Measurements from ENCODE around the gene MUSK. TPM values are rescaled to one million over a fixed set of nuclear protein-coding genes. Genes with fewer than 3 reads are reported as not detected.

Gene MUSK
- total and polyA plus RNA-seq, 2 donors (not counting 3 experiments of a cell fraction or from before 2014, with no cell fraction given): 0.08 TPM; not detected in 1

- no peak overlapping the region for H2AFZ ChIP-seq (ENCODE audit: low read depth, low read length)
- no peaks in the 10 kb centered on the region for H3K79me2 ChIP-seq (ENCODE audit: control insufficient read depth, insufficient read depth, low read length)
- BruUV-seq (replicated peaks): no TSS peak
- TF ChIP-seq MAX (IDR thresholded peaks at IDR 0.05; ENCODE audit: insufficient read depth, insufficient read length) (no peak), EZH2 (IDR thresholded peaks at IDR 0.05; ENCODE audit: borderline replicate concordance, low read depth, low read length, severe bottlenecking) (no peak), POLR2AphosphoS5 (IDR thresholded peaks at IDR 0.05; ENCODE audit: insufficient read depth, low read depth, low read length) (peak; percentile 15), JUN (IDR thresholded peaks at IDR 0.05; ENCODE audit: borderline replicate concordance, insufficient read depth, insufficient read length, low read depth) (no peak), FOS (IDR thresholded peaks at IDR 0.05; ENCODE audit: borderline replicate concordance, insufficient read depth, low read length) (no peak), MYC (IDR thresholded peaks at IDR 0.05; ENCODE audit: low read depth, low read length) (no peak), POLR2A (IDR thresholded peaks at IDR 0.05; ENCODE audit: low read depth, low read length) (no peak), GATA2 (IDR thresholded peaks at IDR 0.05; ENCODE audit: insufficient read depth, insufficient read length, low read depth, low read length) (peak; percentile 25)
- H3K4me1 ChIP-seq (ENCODE audit: control insufficient read depth, extremely low read depth, insufficient read depth, low read length): peaks cover 61% of the 10 kb centered on the region
- dilution Hi-C loops (cut with MboI; ENCODE audit: extremely low pct_ligation_motif_present, low sequenced_read_pairs): no loop called here
- peak; percentile 42 for DNase-seq (ENCODE audit: low read depth, low spot score)
- no peak overlapping the region for H3K9ac ChIP-seq (replicated peaks; ENCODE audit: extremely low read depth, insufficient read depth, low read length)
- POLR2A ChIA-PET: no interaction called here
- CTCF ChIA-PET: no interaction called here
- H3K27ac ChIP-seq (ENCODE audit: insufficient read depth, low read depth, low read length): no peak overlapping the region
- peak; percentile 24 for FAIRE-seq
- no peaks in the 10 kb centered on the region for H3K27me3 ChIP-seq (ENCODE audit: control insufficient read depth in 2 of 2, insufficient read depth in 2 of 2, low read length in 2 of 2)
- no peak overlapping the region for H3K4me2 ChIP-seq (ENCODE audit: insufficient read depth, low read length)
- H4K20me1 ChIP-seq (replicated peaks; ENCODE audit: control insufficient read depth, extremely low read depth, insufficient read depth, low read length): no peaks in the 10 kb centered on the region
- intact Hi-C loops (cut with micrococcal nuclease): loop anchor here (5.0 kb wide), 1 partner anchor 96 kb away; no protein-coding TSS in a partner anchor
- H3K36me3 ChIP-seq (ENCODE audit: control insufficient read depth in 2 of 2, extremely low read depth in 1 of 2, insufficient read depth in 2 of 2, low read length in 2 of 2): no peaks in the 10 kb centered on the region
- H3K9me3 ChIP-seq (replicated peaks; ENCODE audit: control insufficient read depth, insufficient read depth, low read length): no peaks in the 10 kb centered on the region
- H3K4me3 ChIP-seq (replicated peaks in 1 of 3; ENCODE audit: insufficient read depth in 1 of 3, low read depth in 1 of 3, low read length in 3 of 3): no peak overlapping the region
- H3K9me1 ChIP-seq (replicated peaks; ENCODE audit: control insufficient read depth, extremely low read depth, insufficient read depth, low read length): no peaks in the 10 kb centered on the region
Measured at GRCh38 chr9:110748251-110748893, 79.8 kb downstream of the MUSK start.

GRCh38 chr9:110750272-110750671 lies 81.7 kb downstream of the MUSK start:
- dilution Hi-C loops (cut with MboI; ENCODE audit: extremely low pct_ligation_motif_present, low sequenced_read_pairs): no loop called here
- TF ChIP-seq EZH2 (IDR thresholded peaks at IDR 0.05; ENCODE audit: borderline replicate concordance, low read depth, low read length, severe bottlenecking): no peak
- TF ChIP-seq MAX (IDR thresholded peaks at IDR 0.05; ENCODE audit: insufficient read depth, insufficient read length): no peak
- no peak for TF ChIP-seq POLR2A (IDR thresholded peaks at IDR 0.05; ENCODE audit: low read depth, low read length)
- TF ChIP-seq MYC (IDR thresholded peaks at IDR 0.05; ENCODE audit: low read depth, low read length): no peak
- no peak for TF ChIP-seq FOS (IDR thresholded peaks at IDR 0.05; ENCODE audit: borderline replicate concordance, insufficient read depth, low read length)
- TF ChIP-seq CTCF (IDR thresholded peaks at IDR 0.05; ENCODE audit: extremely low read depth in 1 of 2, insufficient read depth in 1 of 2, low read depth in 1 of 2, low read length in 2 of 2): no peak
- TF ChIP-seq POLR2AphosphoS5 (IDR thresholded peaks at IDR 0.05; ENCODE audit: insufficient read depth, low read depth, low read length): no peak
- TF ChIP-seq GATA2 (IDR thresholded peaks at IDR 0.05; ENCODE audit: insufficient read depth, insufficient read length, low read depth, low read length): no peak
- no peak for TF ChIP-seq JUN (IDR thresholded peaks at IDR 0.05; ENCODE audit: borderline replicate concordance, insufficient read depth, insufficient read length, low read depth)
- H3K4me2 ChIP-seq (ENCODE audit: insufficient read depth, low read length): no peak overlapping the region

More at GRCh38 chr9:110750272-110750671, 81.7 kb downstream of the MUSK start:
- H3K4me1 ChIP-seq (ENCODE audit: control insufficient read depth, extremely low read depth, insufficient read depth, low read length): peaks cover 43% of the 10 kb centered on the region
- DNase-seq (ENCODE audit: low read depth, low spot score): no peak
- no peaks in the 10 kb centered on the region for H3K27me3 ChIP-seq (ENCODE audit: control insufficient read depth in 2 of 2, insufficient read depth in 2 of 2, low read length in 2 of 2)
- no peaks in the 10 kb centered on the region for H4K20me1 ChIP-seq (replicated peaks; ENCODE audit: control insufficient read depth, extremely low read depth, insufficient read depth, low read length)
- no peak overlapping the region for H2AFZ ChIP-seq (ENCODE audit: low read depth, low read length)
- no peak overlapping the region for H3K27ac ChIP-seq (ENCODE audit: insufficient read depth, low read depth, low read length)
- POLR2A ChIA-PET: no interaction called here
- FAIRE-seq: no peak
- H3K79me2 ChIP-seq (ENCODE audit: control insufficient read depth, insufficient read depth, low read length): no peaks in the 10 kb centered on the region
- H3K9me1 ChIP-seq (replicated peaks; ENCODE audit: control insufficient read depth, extremely low read depth, insufficient read depth, low read length): no peaks in the 10 kb centered on the region
- no peak overlapping the region for H3K9ac ChIP-seq (replicated peaks; ENCODE audit: extremely low read depth, insufficient read depth, low read length)
- no peak overlapping the region for H3K4me3 ChIP-seq (replicated peaks in 1 of 3; ENCODE audit: insufficient read depth in 1 of 3, low read depth in 1 of 3, low read length in 3 of 3)
- CTCF ChIA-PET: no interaction called here
- intact Hi-C loops (cut with micrococcal nuclease): no loop called here
- no peaks in the 10 kb centered on the region for H3K9me3 ChIP-seq (replicated peaks; ENCODE audit: control insufficient read depth, insufficient read depth, low read length)
- no peaks in the 10 kb centered on the region for H3K36me3 ChIP-seq (ENCODE audit: control insufficient read depth in 2 of 2, extremely low read depth in 1 of 2, insufficient read depth in 2 of 2, low read length in 2 of 2)
- no TSS peak for BruUV-seq (replicated peaks)

Data from endothelial cell of umbilical vein (primary cell).